HG02642 (cell line): ENCODE data around the gene PGM1.

Experiments
- ATAC-seq: cut with Tn5 transposase; IDR thresholded peaks from one replicate; pipeline ENCODE4 v1.9.1; 2021; ENCODE audit warnings: mild to moderate bottlenecking; ENCODE audit not compliant: unreplicated experiment, poor library complexity

Gene PGM1

DNA sequence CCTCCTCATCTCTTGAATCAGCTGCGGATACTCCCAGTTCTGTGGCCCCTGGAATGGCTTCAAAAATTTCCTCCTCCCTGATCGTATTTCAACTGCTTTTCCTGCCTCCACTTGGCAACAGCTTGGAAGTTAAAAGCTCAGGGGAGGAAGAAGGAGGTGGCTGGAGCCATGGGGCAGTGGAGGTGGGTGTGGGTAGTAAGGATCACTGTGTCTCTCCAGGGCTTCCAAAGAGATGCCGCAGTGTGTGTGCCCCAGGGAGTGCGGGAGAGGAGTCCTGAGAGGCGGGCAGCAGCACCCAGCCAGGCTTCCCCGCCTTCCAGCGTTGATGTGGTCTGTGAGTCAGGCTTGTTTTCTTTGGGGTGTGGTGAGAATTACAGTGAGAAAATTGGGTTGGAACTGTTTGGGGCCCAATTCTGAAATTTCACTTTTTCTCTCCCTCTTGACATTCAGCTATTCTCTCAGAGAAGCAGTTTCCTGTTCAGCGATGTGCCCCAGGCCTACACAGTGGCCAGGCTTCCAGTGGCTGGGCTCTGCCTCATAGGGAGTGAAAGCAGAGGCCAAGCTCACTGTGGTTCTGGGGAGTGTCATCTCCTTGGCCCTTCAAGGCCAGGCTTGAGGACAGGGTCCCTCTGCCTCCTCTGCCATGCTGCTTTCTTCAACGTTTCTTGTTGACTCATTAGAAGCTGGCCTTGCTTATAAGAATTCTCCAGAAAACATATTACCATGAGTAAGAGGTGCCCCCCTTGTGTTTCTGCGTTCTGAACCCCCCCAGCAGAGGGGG is 69.0 kb downstream of the PGM1 start:
- no peak for ATAC-seq

DNA sequence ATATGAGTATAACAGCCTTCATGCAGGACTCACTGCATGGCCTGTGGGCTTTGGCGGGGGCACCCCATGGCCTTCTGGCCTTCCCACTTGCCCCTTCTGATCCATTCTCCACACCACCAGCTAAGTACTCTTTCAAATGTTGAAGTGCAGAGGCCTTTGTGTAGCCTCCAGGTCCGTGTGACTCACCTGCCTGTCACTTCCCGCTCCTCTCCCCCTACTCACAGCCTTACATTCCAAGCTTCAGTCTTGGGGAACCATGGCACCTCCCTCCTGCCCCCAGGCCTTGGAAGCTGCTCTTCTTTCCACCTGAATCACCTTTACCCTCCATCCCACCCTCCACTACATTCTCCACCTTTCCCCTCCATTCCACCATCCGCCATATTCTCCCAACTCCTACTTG is 69.6 kb downstream of the PGM1 start:
- no peak for ATAC-seq

DNA sequence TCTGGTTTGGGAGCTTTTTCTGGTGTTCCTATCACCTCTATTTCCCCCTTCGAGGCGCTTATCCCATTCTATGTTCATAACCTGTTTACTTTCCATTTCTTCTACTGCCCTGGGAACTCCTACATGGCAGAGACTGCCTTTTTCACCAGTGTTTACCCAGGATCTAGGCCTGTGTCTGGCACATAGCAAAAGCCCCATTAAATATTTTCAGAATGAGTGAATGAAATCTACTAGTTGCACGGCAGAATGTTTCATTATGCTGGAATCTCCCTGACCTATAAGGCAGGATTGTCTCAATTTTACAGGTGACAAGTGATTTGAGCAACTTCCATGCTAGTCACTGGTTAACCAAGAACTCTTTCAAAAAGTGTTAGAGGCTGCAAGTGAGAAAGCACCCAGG is 70.1 kb downstream of the PGM1 start:
- no peak for ATAC-seq

DNA sequence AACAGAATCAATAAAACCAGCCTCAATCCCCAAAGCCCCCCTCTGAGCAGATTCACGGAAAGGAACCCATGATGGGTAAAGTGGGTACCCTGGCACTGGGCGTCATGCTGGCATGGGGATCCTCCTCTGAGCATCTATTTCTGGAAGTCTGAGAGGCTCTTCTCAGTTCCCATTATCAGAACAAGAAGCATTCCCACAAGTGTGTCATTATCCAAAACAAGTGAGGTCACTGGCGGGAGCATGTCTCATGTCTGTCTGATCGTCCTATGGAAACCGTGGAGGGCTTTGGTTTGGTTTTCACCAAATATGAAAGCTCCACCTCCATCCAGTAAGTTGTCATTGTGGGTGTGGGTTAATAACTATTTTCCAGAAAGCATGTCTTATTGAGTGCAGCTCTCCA is 70.7 kb downstream of the PGM1 start:
- no peak for ATAC-seq

DNA sequence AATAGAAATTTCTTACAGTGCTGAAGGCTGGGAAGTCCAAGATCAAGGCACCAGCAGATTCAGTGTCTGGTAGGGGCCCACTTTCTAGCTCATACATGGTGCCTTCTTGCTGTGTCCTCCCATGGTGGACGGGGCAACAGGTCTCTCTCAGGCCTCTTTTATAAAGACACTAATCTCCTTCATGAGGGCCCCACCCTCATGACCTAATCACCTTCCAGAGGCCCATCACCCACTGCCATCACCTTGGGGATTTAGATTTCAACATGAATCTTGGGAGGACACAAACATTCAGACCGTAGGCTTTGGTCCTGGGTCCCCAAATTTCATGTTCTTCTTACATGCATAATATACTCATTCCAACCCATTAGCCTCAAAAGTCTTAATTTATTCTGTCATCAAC is 71.5 kb downstream of the PGM1 start:
- no peak for ATAC-seq

DNA sequence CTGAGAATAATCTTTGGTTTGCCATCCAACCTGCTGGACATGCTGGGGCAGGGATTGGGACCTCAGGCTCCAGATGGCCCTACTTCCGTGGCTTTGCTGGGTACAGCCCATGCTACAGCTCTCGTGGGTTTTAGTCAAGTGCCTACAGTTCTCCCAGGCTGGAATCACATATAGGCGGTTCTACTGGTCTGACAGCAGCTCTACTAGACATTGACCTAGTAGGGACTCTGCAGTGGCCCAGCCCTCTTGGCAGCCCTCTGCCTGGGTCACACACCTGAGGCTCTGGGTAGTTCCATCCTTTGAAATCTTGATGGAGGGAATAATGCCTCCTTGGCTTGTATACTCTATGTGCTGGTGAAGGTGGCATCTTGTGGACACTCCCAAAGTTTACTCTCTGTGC is 72.2 kb downstream of the PGM1 start:
- no peak for ATAC-seq

DNA sequence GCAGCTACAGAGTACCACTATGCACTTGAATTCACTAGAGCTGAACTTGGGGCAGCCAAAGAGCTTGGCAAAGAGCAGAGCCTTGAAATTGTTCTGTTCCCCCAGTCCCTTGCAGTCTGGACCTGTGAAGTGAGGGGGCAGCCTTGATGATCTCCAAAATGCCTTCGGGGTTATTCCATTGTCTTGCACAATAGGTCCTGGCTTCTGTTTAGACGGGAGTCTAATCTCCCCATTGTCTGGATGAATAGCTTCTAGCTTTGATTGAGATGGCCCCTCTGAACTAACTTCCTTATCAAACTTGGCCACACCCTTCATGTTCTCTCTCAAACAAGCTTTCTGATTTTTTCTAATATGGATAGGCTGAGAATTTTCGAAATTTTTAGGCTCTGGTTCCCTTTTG is 72.6 kb downstream of the PGM1 start:
- ATAC-seq, result no peak

DNA sequence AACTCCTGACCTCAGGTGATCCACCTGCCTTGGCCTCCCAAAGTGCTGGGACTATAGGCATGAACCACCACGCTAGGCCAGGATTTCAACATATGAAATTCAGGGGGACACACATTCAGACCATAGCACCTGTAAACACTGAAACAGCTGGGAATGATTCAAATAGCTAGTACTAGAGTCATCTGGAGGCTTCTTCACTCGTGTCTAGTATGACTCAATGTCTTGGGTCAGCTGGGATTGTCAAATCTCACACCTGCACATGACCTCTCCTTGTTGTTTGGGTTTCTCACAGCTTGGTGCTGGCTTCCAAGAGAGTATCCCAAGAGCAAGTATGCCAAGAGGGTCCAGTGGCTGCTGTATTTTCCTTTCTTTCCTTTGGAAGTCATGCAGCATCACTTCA is 75.1 kb downstream of the PGM1 start:
- no peak for ATAC-seq

DNA sequence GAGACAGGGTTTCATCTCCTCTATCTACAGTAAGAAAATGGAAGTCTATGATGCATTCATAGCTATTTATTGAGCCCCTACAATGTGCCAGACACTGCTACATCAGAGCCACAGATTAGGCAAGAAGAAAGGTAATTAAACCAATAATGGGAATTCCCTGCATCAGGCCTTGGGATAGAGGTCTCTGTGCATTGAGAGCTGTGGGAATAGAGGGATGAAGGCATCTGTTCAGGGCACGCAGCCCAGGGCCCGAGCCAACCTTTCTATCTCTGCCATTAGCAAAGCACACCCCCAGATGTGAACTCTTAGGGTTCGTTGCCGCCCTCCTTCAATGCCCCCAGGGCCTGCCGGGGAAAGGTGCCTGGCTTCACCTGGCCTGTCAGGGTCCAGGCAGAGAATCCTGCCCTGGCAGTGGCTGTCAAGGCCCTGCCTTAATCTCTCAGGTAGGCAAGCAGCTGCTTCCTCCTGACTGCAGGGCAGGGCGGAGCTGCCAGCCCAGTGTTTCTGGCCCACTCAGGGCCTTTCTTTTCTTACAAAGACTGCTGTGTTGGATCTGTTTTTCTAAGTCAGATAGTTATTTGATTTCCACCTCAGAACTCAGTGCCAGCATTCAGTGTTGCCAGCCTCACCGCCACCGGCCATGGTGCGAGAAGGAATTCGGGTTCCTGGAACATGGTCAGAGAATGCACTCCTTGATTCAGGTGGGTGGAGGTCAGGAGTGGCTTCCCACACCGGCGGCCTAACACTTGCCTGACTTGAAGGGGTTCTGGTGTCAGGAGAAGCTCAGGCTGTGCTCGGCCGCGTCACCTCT is 76.1 kb downstream of the PGM1 start:
- ATAC-seq, result no peak

DNA sequence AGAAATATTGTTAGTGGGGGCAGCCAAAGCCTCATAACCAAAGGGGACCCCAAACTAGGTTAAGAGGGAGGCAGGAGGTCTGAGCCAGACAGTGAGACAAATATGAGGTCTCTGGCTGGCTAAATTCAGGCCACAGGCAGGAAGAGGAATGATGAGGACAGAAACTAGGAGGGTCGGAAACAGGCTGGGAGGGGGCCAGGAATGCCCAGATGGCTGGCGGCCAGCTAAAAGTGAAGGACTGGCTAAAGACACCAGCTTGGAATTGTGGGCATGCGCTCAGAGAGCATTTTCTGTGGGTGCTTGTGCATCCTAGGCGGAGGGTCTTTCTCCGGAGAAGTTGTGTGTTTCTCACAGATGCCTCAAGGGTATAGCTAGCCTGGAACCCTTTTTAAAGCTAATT is 77.0 kb downstream of the PGM1 start:
- ATAC-seq, result no peak

DNA sequence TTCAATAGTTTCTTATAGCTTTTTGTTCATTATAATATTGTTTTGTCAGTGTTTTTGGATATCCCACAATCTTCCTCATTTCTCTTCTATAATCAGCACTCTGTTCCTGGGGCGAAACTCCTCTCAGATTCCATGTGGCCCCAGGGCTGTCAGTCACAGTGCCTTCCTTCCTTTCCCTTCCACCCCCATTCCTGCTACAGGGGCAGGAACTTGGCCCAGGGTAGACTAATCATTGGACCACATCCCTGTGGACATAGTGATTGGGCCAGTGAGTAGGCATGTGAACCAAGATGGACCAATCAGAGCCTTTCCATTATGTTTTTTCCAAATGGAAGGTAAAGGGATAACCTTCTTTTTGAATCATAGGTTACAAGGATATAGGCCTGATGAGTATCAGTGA is 78.3 kb downstream of the PGM1 start:
- ATAC-seq, result no peak

DNA sequence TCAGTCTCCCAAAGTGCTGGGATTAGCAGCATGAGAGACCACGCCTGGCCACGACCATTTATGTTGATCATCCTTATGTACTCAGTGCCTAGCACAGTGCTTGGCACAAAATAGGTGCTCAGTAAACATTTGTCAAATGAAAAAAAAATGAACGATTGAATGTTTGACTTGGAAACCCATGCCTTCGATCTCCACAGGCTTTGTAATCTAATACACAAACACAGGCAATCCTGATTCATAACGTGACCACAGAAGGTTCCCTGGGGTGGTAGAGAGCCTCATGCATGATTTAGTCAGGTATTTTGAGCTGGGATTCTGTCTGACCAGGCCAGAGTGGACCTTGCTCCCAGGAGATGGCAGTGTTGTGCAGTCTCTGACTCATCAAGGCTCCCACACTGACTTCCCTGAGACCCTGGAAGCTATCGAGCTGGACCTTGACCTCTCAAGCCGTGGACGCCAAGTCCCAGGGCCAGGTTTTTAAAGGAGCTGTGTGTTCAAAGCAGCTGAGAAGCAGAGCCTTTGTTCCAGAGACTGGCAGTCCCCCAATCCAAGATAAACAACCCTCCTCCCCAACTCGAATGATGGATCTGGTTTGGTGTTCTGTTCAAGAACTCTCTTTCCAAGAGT is 81.1 kb downstream of the PGM1 start:
- no peak for ATAC-seq

DNA sequence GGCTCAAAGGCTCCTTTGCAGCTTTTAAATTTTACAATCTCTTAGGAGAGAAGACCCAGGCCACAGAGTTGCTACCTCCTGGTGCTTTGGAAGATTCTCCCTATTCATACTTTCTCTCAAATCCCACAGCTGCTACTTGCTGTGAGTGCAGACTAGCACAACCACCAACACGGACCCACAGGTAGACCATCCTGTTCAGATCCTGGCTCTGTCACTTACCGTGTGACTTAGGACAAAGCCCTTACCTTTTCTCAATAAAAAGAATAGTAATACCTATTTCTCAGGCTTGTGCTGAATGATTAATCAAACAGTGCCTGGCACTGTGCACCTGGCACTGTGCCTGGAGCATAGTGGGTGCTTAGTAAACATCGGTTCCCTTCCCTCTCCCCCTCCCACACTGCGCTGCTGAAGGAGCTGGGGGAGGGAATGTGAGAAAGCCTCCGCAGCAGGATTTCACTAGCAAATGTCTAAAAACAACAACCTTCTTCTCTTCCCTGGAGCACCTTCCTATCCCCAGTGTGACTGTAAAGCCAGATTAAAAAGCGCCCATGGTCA is 81.7 kb downstream of the PGM1 start:
- ATAC-seq, result no peak

DNA sequence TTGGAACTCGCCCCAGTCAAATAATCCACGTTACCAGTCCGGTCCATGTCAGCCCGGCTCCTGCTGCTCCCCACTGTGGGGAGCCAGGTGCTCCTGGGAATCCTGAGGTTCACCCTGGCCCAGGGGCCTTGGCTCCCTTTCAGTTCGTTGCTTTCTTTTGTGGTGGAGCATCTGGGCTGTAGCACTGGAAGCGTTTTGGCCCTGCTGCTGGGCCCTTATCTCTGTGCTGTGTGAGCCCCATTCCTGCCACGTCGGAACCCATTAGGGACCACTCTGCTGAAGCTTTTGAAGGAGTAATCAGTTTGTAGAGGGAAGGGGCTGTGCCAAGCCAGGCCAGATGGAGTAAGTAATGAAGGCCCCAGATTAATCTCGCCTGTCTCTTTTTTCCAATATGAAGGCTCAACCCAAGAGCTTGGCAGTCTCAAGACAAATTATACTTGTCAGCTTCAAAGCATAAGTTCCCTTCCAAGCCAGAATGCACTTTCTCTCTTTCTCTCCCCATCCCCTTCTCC is 82.3 kb downstream of the PGM1 start:
- ATAC-seq, result no peak

DNA sequence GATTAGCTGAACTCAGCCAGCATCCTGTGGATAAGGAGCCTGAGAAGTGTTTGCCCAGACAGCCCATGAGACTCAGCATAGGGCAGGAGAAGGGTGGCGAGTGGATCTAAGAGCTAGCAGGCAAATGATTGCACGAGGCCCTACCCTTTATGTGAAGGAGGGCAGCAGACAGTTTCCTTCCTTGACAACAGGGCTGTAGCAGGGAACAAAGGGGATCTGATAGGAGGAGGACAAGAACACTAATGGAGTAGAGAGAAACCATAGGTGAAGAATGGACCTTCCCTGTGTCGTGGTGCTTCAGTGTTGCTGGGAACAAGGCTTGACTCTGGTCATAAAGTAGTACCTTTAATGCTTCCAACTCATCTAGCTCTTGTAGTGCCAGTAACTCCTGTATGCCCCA is 84.3 kb downstream of the PGM1 start:
- no peak for ATAC-seq

DNA sequence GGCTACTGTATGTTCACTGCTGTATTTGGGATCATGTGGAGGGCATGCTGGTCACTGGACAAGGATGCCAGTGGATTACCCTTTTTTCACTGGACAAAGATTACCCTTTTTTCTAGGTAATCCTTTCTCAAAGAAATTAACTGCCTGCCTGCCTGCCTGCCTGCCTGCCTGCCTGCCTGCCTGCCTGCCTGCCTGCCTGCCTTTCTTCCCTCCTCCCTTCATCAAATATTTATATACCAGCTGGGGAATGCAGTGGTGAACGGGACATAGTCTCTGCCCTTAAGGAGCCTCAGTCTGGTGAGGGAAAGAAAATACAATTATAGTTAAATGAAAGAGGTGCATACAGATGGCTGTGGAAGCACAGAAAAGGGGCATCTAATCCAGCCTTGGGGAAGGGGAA is 85.0 kb downstream of the PGM1 start:
- ATAC-seq, result no peak

DNA sequence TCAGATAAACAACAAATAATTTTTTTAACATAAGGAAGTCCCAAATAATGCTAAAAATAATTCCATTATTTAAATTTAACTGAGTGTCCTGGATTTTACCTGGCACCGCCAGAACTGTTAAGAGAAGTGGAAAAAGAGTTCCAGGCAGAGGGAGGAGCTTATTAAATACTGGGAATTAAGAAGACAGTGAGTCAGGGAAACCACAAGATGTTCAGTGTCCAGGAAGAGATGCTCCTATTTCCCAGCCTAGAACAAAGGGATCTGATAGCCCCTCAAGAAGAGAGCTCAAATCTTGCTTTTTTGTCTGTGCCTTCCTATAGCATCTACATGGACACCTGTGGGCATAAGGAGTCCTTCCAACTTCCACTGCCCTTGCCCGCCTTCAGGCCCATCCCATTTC is 85.9 kb downstream of the PGM1 start:
- ATAC-seq, result no peak

DNA sequence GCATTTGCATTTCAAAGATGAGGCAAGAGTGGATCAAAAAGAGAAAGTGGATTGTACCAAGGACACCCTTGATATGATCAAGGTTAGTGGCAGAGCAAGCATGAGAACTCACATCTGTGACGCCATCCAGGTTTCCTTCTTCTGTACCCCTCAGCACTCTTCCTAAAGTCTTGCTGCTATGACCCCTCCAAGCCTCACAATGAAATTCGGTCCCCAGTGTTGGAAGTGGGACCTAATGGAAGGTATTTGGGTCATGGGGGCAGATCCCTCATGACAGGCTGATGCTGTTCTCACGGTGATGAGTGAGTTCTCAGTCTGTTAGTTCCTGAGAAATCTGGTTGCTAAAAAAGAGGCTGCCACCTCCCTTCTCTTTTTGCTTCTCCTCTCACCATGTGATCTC is 86.4 kb downstream of the PGM1 start:
- ATAC-seq, result no peak

DNA sequence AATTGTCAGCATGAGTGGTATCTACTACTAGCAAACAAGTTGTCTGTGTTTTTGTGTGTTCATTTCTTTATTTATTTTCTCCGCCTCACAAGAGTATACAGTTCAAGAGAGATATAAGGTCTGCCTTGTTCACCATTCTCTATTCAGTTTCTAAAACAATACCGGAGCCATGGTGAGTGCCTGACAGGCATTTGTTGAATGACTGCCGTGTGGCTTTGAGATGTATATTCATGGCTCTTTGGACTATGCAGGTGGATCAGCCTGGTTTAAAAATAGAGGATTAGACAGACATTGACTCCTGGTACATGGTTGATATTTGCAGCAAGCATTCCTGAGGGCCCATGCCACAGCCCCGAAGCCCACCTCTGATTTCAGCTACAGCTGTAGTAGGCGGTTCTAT is 89.7 kb downstream of the PGM1 start:
- no peak for ATAC-seq

DNA sequence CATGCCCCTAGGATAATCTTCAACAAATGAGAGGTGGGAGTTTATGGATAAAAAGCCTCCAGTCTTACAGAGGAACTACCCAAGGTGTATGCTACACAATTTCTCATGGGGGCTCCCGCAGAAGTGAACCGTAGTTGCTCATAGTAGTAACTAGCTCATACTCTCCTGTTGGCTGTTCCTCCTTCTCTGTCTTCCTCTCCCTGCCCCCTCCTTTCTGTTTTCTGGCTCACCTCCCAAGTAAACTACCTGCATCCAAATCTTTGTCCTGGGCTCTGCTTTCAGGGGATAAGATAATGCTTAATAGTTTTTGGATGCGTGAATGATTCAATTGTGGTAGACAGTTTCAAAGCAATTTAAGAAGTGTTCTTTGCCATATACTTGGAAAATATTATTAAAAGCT is 90.5 kb downstream of the PGM1 start:
- no peak for ATAC-seq

DNA sequence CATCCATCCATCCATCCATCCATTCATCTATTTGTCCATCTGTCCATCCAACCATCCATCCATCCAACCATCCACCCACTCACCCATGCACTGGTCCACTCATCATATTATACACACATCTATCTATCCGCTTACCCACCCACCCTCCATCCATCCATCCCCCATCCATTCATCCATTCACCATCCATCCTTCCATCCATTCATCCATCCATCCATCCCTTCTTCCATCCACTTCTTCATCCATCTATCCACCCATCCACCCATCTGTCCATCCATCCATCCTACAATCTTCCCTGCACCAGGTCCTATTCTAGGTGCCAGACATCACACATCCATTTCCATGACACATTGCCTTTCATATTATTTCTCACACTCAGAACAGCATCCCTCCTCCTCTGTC is 93.5 kb downstream of the PGM1 start:
- ATAC-seq, result no peak
